GM21423 (cell line): ENCODE data around the gene SEMA3E.
"Not testable (repeated sequence)": the region's sequence is repeated elsewhere in the genome, so short reads cannot be mapped to it uniquely, and the experiment has no call there.

Experiments used
- ATAC-seq: cut with Tn5 transposase; IDR thresholded peaks from one replicate; pipeline ENCODE4 v1.9.1; 2021; ENCODE audit warnings: mild to moderate bottlenecking, moderate library complexity; ENCODE audit not compliant: unreplicated experiment

The SEMA3E gene

DNA sequence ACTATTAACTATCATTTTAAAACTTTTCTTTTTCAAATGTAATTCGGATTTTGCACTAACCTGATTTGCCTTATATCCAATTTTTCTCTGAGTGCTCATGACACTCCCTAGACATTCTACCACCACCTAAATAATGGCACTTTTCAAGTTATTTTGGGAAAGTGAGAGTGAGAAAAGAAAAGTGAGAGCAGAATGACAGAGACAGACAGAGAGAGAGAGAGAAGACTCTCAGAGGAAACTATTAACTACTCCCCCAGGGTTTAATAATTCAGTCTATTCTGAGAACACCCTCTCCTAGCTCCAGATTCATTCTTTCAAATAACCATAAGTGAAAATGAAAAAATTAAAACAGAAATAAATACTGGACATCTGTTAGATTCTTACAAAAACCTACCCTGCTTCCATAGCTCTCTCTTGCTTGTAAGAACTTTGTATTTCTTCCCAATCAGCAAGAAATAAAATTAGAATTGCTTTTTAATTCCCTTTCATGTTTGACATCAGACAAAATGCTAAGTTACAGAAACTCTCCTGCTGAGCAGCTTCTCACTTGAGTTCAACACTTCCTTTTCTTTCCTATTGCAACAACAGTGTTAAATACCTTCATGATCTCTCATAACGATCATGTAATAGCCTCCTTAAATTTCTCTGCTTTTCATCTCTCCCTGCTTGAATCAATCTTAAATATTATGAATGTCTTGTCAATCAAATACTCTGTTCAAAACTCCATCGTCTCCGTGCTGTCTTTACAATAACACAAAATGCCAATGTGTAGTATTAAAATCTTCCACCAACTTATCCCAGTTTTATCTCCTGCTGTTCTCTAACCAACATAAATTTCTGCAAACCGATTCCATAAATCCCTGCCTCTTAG, 191.7 kb downstream of the SEMA3E start:
- peak; percentile 56 for ATAC-seq

DNA sequence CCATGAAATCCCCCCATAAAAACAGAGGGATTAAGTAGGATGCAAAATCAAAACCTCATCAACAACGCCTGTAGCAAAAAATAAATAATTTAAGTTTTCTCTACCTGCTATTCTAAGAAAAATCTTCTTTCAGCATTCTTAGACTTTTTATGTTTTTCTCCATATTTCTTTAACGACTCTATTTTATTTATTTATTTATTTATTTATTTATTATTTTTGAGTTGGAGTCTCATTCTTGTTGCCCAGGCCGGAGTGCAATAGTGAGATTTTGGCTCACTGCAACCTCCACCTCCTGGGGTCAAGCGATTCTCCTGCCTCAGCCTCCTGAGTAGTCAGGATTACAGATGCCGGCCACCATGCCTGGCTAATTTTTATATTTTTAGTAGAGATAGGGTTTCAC, 192.5 kb downstream of the SEMA3E start:
- no peak for ATAC-seq

DNA sequence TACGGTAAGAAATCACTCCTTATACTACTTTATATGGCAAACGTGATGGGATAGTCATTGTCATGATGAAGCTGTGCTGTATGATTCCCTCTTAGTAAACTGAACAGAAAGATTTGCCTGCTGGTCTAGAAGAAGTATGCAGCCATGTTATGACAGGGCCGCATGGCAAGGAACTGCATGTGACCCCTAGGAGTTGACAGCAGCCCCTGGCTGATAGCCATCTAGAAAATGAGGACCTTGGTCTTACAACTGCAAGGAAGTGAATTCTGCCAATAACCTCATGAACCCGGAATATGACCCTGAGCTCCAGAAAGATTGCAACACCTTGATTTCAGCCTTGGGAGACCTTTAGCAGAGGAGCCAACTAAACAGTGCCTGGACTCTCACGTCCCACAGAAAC, 193.3 kb downstream of the SEMA3E start:
- ATAC-seq, result no peak

DNA sequence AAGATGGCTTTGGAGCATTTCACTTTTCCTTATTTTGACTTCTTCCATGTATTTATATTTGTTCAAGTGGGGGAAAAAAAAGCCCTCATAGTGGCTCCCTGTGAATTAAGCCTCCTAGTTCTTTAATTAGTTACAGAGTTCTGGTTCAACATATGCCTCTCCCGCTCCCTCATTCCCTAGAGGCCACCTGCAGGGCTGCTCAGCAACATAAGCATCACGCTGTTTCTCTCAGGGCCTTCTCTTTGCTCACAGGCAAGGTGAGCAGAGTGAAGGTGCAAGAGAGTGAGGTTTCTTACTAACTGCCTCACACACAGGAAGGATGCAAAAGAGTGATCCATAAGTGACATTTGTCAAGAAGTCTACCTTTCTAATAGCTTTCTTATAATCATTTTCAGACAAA, 196.7 kb downstream of the SEMA3E start:
- no peak for ATAC-seq

DNA sequence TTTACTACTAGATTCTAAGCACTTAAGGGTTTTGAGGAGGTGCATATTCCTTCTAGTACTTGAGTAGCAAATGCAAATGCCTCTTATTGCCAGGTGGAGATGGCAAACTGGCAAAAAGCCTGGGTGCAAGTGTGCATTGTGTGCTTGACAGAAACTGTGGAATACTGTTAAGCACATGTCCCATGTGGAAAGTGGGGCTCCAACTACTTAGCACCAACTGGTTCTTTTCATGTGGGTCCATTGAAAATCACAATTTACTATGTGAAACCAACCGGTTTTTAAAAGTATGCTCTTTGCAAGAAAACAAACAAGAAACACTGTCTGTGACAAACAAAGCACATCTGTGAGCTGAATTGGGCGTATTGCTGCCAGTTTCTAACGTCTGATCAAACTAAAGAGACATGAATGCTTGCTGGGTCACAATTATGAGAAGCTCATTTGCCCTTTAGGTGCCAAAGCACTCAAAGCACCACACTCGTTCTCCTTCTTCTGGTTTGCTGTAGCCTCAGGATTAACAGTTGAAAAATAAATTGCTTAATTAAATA, 197.4 kb downstream of the SEMA3E start:
- no peak for ATAC-seq

DNA sequence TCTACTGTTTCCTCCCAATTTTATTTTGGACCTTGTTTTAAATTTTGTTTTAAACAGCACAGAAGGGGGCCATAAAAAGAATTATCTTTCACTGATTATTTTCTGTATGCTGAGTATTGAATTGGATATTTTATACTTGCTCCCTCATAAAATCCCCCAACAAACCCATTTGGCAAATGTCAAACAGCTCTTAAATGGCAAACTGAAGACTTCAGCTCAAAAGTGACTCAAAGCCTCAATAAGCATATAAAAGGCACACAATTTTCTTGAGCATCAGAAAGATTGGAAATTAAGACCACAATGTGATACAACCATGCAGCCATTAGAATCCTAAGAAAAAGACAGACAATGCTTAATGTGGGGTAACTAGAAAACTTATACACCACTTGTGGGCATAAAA, 199.2 kb downstream of the SEMA3E start:
- no peak for ATAC-seq

DNA sequence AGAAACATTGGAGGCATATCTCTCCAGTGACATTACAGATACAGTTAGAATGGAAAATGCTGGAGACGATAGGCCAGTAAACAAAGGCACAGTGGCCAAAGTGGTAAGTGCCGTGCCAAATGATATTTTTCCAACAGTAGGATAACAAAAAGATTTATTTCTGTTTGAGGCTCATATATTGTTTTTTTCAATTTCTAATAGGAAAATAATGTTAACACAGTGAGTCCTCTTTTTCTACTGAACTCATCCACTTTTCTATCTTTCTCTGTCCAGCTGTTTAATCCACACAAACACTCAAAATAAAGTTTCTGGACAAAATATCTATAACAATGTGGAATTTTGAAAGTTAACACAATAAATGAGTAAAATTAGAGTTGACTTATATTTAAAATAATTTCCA, 201.3 kb downstream of the SEMA3E start:
- no peak for ATAC-seq

DNA sequence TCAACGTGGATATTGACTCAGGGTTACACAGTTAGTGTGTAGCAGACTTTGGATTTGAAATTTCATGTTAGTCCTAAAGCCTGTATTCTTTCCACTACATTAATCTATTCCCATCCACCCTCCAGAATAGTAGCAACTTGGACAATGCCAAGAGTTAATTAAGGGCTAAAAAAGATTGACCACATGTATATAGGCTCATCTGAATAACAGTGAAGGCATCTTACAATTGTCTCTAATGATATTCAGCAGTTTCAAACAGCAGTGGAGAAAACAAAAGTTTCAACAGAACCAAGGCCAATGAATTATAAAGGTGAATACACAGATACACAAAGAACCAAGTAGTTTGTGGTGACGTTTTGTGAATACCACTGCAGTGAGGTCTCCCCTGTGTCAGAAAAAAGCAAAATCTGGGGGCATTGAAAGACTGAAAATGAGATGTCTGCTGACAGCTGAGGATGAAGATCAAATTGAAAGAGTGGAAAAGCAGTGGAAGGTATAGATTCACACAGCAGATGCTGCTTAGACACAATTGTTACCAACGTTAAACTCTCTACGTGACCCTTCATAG, 202.8 kb downstream of the SEMA3E start:
- ATAC-seq, result no peak

DNA sequence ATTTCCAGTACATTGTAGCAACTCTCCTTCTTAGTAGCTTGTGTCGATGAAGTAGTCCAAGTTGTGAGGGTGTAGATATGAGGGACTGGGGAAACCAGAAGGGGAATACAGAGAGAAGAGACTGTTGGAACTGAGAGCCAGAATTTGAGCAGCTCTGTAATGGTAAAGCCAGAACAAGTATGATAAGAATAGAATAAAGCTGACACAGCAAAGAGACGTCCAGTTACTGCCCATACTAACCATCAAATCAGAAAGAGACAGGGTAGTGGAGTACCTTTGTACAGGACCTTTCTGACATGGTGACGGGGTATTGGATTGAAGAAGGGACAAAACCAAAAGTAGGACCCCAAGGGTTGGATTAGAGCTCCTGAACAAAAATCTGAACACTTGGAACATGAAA, 206.0 kb downstream of the SEMA3E start:
- no peak for ATAC-seq

DNA sequence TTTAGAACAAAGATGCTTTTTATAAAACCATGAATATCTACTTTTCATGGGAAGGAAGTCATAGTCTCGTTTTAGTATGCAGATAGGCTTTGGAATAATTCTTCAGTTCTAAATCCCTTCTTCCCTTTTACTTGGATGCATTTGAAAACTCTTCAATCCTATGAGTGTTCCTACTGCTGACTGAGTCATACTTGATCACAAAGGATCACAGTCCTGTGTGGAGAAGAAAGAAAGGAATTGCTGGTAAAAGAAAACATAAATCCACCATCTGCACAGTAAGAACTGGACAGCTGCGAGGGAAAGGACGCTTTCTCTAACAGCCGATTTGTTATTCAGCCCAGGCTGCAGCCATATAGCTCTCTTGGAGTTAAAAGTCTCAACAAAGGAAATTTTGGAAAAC, 209.9 kb downstream of the SEMA3E start:
- ATAC-seq, result no peak

DNA sequence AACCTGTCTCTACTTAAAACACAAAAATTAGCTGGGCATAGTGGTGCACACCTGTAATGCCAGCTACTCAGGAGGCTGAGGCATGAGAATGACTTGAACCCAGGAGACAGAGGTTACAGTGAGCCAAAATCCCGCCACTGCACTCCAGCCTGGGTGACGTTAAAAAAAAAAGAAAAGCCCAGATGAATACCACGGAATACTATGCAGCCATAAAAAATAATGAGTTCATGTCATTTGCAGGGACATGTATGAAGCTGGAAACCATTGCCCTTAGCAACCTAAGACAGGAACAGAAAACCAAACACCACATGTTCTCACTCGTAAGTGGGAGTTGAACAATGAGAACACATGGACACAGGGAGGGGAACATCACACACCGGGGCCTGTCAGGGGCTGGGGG, 218.7 kb downstream of the SEMA3E start:
- ATAC-seq, result not testable (repeated sequence)

DNA sequence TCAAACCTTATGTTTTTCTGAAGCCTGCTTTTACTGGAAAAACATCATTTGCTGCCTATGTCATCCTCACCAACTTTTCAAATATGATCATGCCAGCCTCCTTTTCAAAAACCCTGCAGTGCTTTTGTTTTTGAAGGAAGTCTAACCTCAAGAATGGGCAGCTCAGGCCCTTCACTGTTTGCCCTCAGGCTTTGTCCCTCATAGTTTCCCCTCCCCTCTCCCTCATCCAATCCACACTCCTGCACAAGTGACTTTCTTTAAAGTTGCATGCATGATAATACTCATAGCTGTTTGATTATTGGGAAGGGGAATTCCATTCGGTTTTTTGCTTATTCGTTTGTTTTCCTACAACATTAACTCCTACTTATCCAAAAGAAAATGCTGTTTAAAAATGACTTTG, 219.4 kb downstream of the SEMA3E start:
- no peak for ATAC-seq

DNA sequence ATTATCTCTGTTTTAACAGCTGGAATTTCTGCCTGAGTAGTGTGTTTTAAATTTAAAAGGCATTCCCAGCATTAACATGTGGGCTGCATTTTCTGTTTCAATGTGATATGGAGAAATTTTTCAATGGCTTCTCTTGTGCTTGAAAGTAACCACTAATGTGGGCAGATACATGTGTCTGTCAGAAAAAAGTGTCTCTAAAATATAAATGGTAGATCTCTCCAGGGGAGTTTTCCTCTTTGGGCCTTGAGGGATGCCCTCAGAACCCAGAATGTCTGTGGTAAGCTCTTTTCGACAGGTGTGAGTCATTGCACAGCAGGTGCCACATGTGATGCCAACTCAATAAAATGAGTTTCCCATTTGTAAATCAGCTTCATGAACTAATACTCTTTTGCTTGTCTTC, 221.1 kb downstream of the SEMA3E start:
- no peak for ATAC-seq

DNA sequence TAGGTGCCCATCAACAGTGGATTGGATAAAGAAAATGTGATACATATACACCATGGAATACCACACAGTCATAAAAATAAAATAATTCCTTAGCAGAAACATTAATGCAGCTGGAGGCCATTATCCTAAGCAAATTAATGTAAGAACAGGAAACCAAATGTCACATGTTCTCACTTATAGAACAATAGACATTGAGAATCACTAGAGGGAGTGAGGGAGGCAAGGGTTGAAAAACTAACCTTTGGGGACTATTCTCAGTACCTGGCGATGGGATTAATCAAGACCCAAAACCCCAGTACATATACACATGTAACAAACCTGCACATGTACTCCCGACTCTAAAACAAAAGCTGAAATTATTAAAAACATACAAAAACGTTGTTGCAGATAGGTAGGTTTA, 222.6 kb downstream of the SEMA3E start:
- no peak for ATAC-seq

DNA sequence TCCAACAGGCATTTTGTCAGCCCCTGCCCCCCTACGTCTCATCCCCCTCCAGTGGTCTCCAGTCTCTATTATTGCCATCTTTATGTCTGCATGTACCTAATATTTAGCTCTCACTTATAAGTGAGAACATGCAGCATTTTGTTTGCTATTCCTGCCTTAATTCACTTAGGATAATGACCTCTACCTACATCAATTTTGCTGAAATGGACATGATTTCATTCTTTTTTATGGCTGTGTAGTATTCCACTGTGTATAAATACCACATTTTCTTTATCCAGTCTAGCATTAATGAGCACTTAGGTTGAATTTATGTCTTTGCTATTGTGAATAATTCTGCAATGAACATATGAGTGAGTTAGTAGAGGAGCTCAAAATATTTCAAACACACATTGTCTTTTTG, 229.9 kb downstream of the SEMA3E start:
- no peak for ATAC-seq

DNA sequence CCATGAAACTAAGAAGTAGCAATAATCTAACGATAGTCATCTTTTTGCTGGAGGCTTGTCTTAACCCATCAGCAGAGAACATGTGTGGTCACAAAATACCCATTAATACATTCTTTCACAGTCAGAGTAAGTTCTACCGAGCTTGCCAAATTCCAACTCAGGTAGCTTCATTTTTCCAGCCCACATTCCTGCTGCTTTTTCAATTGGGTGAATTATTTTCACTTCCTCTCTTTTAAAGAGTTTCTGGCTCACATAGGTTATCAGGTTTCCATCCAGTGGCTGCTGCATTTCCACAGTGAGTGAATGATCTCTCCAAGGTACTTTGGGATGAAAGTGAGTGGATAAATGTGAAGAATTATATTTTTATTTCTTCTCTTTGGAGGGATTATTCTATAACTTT, 233.1 kb downstream of the SEMA3E start:
- no peak for ATAC-seq

DNA sequence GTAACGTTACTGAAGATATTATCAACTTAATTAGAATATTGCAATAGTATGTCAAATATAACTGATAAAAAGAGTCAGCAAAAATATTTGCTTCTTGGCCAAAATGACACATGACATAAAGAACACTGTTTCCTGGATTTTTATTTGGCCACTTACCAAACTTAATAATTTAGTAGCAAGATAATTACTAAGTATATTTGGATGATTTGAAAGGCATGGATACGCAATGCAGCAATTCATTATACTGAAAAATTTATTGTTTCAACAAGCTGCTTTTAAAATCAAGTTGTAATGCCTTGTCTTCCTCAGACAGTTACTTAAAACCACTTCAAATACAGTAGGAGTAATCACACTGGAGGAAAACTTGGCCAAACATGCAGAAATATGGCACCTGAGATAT, 234.0 kb downstream of the SEMA3E start:
- no peak for ATAC-seq

DNA sequence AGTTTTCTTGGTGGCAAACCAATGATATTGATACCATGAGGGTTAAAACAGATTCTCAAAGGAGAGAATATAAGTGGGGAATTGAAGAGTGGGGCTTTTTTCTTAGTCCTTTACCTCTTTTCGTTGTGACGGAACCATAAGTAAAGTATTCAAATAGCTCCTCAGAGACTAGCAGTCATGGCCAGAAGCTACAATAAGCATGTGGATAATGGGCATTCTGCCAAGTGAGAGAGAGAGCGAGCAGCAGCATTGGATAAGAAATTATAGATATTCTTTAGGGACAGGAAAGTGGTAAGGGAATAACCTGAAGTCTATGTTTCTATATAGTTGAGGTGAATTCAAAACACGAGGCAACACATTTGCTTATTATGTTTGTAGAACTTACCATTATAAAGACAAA, 235.1 kb downstream of the SEMA3E start:
- no peak for ATAC-seq

DNA sequence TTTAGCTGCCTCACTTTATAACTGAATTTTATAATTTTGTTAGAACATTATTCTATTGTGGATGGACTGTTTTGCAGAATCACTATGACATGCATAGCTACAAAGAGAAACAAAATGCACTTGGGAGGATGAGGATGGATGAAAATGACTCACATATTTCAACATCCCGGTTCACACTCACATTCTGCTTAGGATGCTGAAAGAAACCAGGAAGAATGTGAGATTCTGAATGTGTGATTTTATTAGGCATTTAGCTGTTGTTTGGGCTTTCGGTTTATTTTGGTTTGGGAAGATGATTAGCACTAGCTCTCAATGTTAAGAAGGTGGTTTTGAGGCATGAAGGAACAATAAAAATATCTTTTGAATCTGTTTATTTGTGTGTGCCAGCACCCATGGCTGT, 235.5 kb downstream of the SEMA3E start:
- no peak for ATAC-seq

DNA sequence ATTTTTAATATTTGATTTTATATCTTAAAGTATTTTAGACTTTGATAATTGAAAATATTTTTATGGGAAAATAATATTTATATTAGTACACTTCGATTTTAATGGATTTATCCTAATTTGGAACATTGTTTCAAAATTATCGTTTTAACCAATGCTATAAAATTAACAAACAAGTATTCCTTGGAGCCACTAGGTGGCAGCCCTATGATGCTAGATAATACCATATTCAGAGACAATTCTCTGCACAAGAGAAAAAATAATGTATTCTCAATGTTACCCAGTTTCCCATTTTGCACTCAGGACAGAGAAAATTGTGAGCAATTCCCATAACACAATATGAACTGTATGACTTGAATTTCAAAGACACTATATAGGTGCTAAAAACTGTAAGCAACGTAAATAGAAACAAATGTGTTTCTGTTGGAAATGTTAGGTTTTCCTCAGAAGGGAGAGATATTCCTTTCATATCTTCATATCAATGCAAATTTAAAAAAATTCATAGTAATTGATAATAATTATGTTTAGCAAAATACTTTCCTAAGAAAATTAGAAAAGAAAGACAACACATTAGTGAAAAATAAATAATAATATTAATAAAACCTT, 237.8 kb downstream of the SEMA3E start:
- ATAC-seq, result peak; percentile 58

DNA sequence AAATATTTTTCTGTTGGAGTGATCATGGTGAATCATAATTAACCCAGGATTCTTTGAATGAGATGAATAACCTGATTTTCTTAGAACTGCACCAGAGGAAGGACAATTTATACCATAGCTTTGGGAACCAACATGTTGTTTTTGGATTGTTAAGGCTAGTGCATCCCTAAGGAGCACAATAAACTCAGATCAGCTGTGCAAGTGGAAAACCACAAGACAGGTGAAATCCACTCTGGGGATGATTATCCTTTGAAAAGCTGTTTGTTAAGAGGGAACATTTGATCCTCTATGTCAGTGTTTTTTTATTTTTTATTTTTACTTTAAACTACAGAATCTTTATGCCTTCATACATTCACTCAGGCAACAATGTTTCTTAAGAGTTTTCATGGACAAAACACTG, 254.2 kb downstream of the SEMA3E start:
- no peak for ATAC-seq

DNA sequence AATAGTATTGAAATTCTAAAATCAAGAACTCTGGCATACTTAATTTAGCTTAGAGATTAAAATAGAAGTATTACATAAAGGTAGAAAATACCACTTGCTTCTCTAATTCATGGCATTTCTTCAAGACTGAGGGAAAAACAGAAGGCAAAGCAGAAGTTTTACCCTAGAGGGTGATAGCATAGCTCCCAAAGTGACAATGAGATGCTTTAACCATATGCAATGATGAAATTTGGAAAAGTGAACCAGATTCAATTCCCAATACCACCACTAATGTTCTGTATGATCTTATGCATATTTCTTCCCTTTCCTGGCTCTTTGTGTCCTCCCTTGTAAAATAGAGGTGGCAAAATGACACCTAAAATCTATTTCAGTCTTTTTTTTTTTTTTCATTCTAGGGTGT, 260.5 kb downstream of the SEMA3E start:
- ATAC-seq, result no peak
